ENCODE measurements around the gene ODAD3.

GRCh38 chr19:11478167-11479089 lies 43.5 kb upstream of the ODAD3 start:
- TF ChIP-seq, protein P1, sequence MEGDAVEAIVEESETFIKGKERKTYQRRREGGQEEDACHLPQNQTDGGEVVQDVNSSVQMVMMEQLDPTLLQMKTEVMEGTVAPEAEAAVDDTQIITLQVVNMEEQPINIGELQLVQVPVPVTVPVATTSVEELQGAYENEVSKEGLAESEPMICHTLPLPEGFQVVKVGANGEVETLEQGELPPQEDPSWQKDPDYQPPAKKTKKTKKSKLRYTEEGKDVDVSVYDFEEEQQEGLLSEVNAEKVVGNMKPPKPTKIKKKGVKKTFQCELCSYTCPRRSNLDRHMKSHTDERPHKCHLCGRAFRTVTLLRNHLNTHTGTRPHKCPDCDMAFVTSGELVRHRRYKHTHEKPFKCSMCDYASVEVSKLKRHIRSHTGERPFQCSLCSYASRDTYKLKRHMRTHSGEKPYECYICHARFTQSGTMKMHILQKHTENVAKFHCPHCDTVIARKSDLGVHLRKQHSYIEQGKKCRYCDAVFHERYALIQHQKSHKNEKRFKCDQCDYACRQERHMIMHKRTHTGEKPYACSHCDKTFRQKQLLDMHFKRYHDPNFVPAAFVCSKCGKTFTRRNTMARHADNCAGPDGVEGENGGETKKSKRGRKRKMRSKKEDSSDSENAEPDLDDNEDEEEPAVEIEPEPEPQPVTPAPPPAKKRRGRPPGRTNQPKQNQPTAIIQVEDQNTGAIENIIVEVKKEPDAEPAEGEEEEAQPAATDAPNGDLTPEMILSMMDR (IDR thresholded peaks at IDR 0.05): no peak
- TF ChIP-seq POLR2A (IDR thresholded peaks at IDR 0.05): no peak
